Inferior parietal cortex (tissue), 1 donor: ENCODE measurements around the gene ATMIN.

Experiments used
- DNase-seq: peaks from one replicate; pipeline ENCODE4 v3.0.0-alpha.2; 2016; ENCODE audit errors: extremely low spot score

Gene ATMIN

GRCh38 chr16:81005610-81006161, 30.0 kb upstream of the ATMIN start:
- peak; percentile 31 for DNase-seq

GRCh38 chr16:81006211-81006812, 29.3 kb upstream of the ATMIN start:
- DNase-seq: peak; percentile 51

GRCh38 chr16:81006813-81007695, 28.6 kb upstream of the ATMIN start, which contains the start of the genes CENPN and CMC2:
CENPN (plus strand) TSS chr16:81007214; CDS start chr16:81011940, 4,726 bp downstream.
CMC2 (minus strand) TSS chr16:81006885; CDS start chr16:80997394, 9,491 bp downstream.
- DNase-seq: peak; percentile 98

- DNase-seq: no peak
Observed at GRCh38 chr16:81008505-81008789, 27.2 kb upstream of the ATMIN start.

GRCh38 chr16:81012974-81013373, 22.7 kb upstream of the ATMIN start:
- DNase-seq: no peak

- no peak for DNase-seq
Observed at GRCh38 chr16:81014672-81015071, 21.0 kb upstream of the ATMIN start.

GRCh38 chr16:81018496-81018895, 17.1 kb upstream of the ATMIN start:
- DNase-seq: peak; percentile 76

GRCh38 chr16:81026429-81026828, 9.2 kb upstream of the ATMIN start:
- DNase-seq: no peak

- no peak for DNase-seq
Observed at GRCh38 chr16:81029930-81030604, 5.6 kb upstream of the ATMIN start.

GRCh38 chr16:81035975-81036750, 521 bp downstream of the ATMIN start:
- DNase-seq: peak; percentile 28

GRCh38 chr16:81036751-81037350, 1.2 kb downstream of the ATMIN start:
- DNase-seq: peak; percentile 9

- no peak for DNase-seq
Observed at GRCh38 chr16:81040131-81040530, 4.5 kb downstream of the ATMIN start.

GRCh38 chr16:81040842-81041241, 5.2 kb downstream of the ATMIN start:
- no peak for DNase-seq

- no peak for DNase-seq
Observed at GRCh38 chr16:81041696-81042095, 6.1 kb downstream of the ATMIN start.

- no peak for DNase-seq
Observed at GRCh38 chr16:81042821-81043220, 7.2 kb downstream of the ATMIN start.

GRCh38 chr16:81053761-81054160, 18.1 kb downstream of the ATMIN start:
- no peak for DNase-seq

GRCh38 chr16:81060576-81061306, 25.1 kb downstream of the ATMIN start:
- DNase-seq: no peak

- no peak for DNase-seq
Observed at GRCh38 chr16:81061307-81061640, 25.6 kb downstream of the ATMIN start.

GRCh38 chr16:81061871-81062608, 26.4 kb downstream of the ATMIN start:
- no peak for DNase-seq

- DNase-seq: peak; percentile 25
Observed at GRCh38 chr16:81066681-81067080, 31.0 kb downstream of the ATMIN start.
